Adrenal gland (tissue), 5 donors: ENCODE data around the gene PSG2.
"Not testable (repeated sequence)": the region's sequence is repeated elsewhere in the genome, so short reads cannot be mapped to it uniquely, and the experiment has no call there.

ENCODE experiments used
- POLR2A ChIP-seq, 2 donors: fragments of 450-650 bp; IDR thresholded peaks; one replicate each; pipeline ENCODE4 v1.6.1; 2017; ENCODE audit warnings: antibody characterized with exemption in 2 of 2, mild to moderate bottlenecking in 2 of 2, moderate library complexity in 1 of 2
- TF ChIP-seq, protein P1 (sequence below), 6 experiments: fragments of 450-650 bp in 4 of 6; fragments of 200-600 bp in 2 of 6; sonication (generic) in 1 of 6; IDR thresholded peaks; 1 replicate in 5 of 6; 2 replicates in 1 of 6; pipeline versions ENCODE4 v1.5.1 to v1.8.0; 2016 to 2021; ENCODE audit warnings: antibody characterized with exemption in 6 of 6, mild to moderate bottlenecking in 2 of 6, moderate library complexity in 1 of 6
- donor health status: DM: no; HTN: no; CAD: no.

DNA sequence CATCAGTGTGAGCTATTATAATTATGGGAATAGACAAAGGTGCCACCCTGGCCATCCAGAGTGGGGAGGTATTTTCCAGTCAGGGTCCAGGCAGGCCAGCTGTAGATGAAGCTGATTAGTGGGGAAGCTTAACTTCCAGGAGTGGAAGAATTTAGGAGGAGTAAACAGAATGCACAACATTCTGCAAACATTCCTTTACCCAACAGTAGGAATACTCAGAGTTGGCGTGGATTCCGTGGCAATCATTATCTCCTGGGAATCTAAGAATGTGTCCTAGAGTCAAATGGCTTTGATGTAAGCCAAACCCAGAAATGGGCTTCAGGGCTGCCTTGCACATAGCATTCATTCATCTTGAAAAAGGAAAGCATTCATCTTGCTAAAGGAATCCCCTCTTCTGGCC, 23.0 kb downstream of the PSG2 start:
- TF ChIP-seq, protein P1, sequence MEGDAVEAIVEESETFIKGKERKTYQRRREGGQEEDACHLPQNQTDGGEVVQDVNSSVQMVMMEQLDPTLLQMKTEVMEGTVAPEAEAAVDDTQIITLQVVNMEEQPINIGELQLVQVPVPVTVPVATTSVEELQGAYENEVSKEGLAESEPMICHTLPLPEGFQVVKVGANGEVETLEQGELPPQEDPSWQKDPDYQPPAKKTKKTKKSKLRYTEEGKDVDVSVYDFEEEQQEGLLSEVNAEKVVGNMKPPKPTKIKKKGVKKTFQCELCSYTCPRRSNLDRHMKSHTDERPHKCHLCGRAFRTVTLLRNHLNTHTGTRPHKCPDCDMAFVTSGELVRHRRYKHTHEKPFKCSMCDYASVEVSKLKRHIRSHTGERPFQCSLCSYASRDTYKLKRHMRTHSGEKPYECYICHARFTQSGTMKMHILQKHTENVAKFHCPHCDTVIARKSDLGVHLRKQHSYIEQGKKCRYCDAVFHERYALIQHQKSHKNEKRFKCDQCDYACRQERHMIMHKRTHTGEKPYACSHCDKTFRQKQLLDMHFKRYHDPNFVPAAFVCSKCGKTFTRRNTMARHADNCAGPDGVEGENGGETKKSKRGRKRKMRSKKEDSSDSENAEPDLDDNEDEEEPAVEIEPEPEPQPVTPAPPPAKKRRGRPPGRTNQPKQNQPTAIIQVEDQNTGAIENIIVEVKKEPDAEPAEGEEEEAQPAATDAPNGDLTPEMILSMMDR (IDR thresholded peaks at IDR 0.05): not testable (repeated sequence)
- not testable (repeated sequence) for TF ChIP-seq POLR2A (IDR thresholded peaks at IDR 0.05)
